ENCODE data around the gene LRP11.

Gene LRP11

DNA sequence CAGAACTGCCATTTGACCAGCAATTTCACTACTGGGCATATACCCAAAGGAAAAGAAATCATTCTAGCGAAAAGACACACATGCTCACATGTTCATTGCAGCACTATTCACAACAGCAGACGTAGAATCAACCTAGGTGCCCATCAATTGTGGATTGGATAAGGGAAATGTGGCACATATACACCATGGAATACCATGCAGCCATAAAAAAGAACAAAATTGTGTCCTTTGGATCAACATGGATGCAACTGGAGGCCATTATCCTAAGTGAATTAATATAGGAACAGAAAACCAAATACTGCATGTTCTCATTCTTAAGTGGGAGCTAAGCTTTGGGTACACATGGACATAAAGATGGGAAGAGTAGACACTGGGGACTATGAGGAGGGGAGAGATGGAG, 17.7 kb upstream of the LRP11 start:
- Histone ChIP-seq H3K27ac (no peak overlapping the region), H3K4me3 (no peak overlapping the region)
- DNase-seq (ENCODE audit: low spot score): no peak
- TF ChIP-seq CTCF (IDR thresholded peaks at IDR 0.05): no peak

- no peak overlapping the region for H3K4me3 ChIP-seq
- no peak for DNase-seq (ENCODE audit: low spot score)
- TF ChIP-seq CTCF (IDR thresholded peaks at IDR 0.05): no peak
Observed at GRCh38 chr6:149881066-149881766, 17.1 kb upstream of the LRP11 start.

GRCh38 chr6:149877659-149878058, 13.5 kb upstream of the LRP11 start:
- no peak for TF ChIP-seq CTCF (IDR thresholded peaks at IDR 0.05)

More at GRCh38 chr6:149881066-149881766, 17.1 kb upstream of the LRP11 start:
- no peak overlapping the region for H3K27ac ChIP-seq

DNA sequence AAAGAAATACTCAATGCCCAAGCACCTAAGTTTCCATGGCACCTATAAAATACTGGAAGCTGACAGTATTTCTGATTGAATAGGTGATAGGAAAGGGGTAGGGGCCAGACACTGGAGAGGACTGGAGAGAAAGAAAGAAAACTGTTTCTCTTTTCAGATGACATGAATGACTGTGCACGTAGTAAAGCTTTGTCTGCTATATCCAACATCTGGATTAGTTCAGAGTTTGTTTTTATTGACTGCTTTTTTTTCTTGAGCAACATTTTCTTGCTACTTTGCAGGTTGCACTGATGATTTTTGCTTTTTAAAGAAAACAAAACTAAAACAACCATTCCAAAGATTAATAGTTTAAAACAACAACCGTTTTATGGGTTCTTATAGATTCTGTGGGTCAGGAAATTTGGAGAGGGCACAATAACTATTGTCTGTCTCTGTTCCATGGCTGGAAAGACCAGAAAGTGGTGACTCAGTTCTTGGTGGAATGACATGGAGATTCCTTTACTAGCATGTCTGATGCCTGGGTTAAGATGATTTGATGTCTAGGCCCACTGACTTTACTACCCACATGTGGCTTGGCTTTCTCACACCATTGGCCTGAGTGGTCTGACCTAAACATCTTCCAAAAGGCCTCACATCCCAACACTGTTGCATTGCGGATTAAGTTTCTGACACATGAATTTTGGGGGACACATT, 12.2 kb upstream of the LRP11 start:
- TF ChIP-seq CTCF (IDR thresholded peaks at IDR 0.05): no peak
- Histone ChIP-seq H3K27ac (no peak overlapping the region), H3K4me3 (no peak overlapping the region)
- DNase-seq (ENCODE audit: low spot score): no peak

More at GRCh38 chr6:149877659-149878058, 13.5 kb upstream of the LRP11 start:
- Histone ChIP-seq H3K27ac (no peak overlapping the region), H3K4me3 (no peak overlapping the region)
- DNase-seq (ENCODE audit: low spot score): no peak

GRCh38 chr6:149872233-149872632, 8.1 kb upstream of the LRP11 start:
- no peak overlapping the region for H3K4me3 ChIP-seq
- no peak for TF ChIP-seq CTCF (IDR thresholded peaks at IDR 0.05)

GRCh38 chr6:149871182-149871581, 7.0 kb upstream of the LRP11 start:
- Histone ChIP-seq H3K4me3 (no peak overlapping the region), H3K27ac (no peak overlapping the region)
- no peak for TF ChIP-seq CTCF (IDR thresholded peaks at IDR 0.05)
- no peak for DNase-seq (ENCODE audit: low spot score)

More at GRCh38 chr6:149872233-149872632, 8.1 kb upstream of the LRP11 start:
- DNase-seq (ENCODE audit: low spot score): no peak
- H3K27ac ChIP-seq: no peak overlapping the region
